T-helper 1 cell treated with Interleukin-12 subunit alpha and Interleukin-12 subunit beta and Interleukin-4 antibody, amounts not matched to agents 30 ng/mL and 1 ng/mL, for 36 hours (primary cell): Measurements from ENCODE around the gene BLTP1. TPM values are rescaled to one million over a fixed set of nuclear protein-coding genes. Genes with fewer than 3 reads are reported as not detected.
"Not testable (repeated sequence)": the region's sequence is repeated elsewhere in the genome, so short reads cannot be mapped to it uniquely, and the experiment has no call there.

Experiments used
- intact Hi-C: fragments of 100-400 bp; cut with micrococcal nuclease; formaldehyde crosslinking; loops from one replicate; pipeline ENCODE4 v1.15.1; 2024
- total RNA-seq: library from RNA; stranded (reverse); gene quantifications from 2 replicates; pipeline ENCODE4 v1.2.3, GENCODE V29; 2022

Gene BLTP1
- 42.3 and 48.4 TPM in 2 replicates for total RNA-seq

GRCh38 chr4:122151982-122152710 is at the start of gene BLTP1:
Gene BLTP1, plus strand, starts transcription at chr4:122152331. Its CDS starts 18,317 bp downstream, at chr4:122170648.
- intact Hi-C loops: loop anchor here (1.0 to 10.0 kb wide), 13 partner anchors 21 to 1243 kb away; partner anchors contain the start of genes ANXA5, BBS12, BBS7 and EXOSC9

GRCh38 chr4:122104184-122104583 is 47.9 kb upstream of the BLTP1 start:
- intact Hi-C loops: no loop called here

- intact Hi-C loops: no loop called here
These were observed 44.5 kb upstream of the BLTP1 start for GRCh38 chr4:122107680-122108079.

GRCh38 chr4:122110304-122110703 is 41.8 kb upstream of the BLTP1 start:
- intact Hi-C loops: not testable (repeated sequence)

- intact Hi-C loops: loop anchor here (5.0 kb wide), 1 partner anchor 35 kb away; the partner anchor contains the start of gene BLTP1
These were observed 34.4 kb upstream of the BLTP1 start for GRCh38 chr4:122117743-122118142.

- intact Hi-C loops: loop anchor here (5.0 kb wide), 1 partner anchor 34 kb away; the partner anchor contains the start of gene BLTP1
These were observed 33.9 kb upstream of the BLTP1 start for GRCh38 chr4:122118243-122118642.

GRCh38 chr4:122119739-122120138 is 32.4 kb upstream of the BLTP1 start:
- intact Hi-C loops: loop anchor here (5.0 kb wide), 1 partner anchor 33 kb away; the partner anchor contains the start of gene BLTP1

- intact Hi-C loops: no loop called here
These were observed 30.5 kb upstream of the BLTP1 start for GRCh38 chr4:122121593-122121992.

- intact Hi-C loops: no loop called here
These were observed 30.0 kb upstream of the BLTP1 start for GRCh38 chr4:122122083-122122482.

- intact Hi-C loops: no loop called here
These were observed 23.1 kb upstream of the BLTP1 start for GRCh38 chr4:122129061-122129460.

- intact Hi-C loops: loop anchor here (1.0 to 5.0 kb wide), 2 partner anchors 21 to 446 kb away; partner anchors contain the start of gene BLTP1
These were observed 20.5 kb upstream of the BLTP1 start for GRCh38 chr4:122131562-122132157.

- intact Hi-C loops: loop anchor here (5.0 kb wide), 1 partner anchor 444 kb away; no protein-coding TSS in a partner anchor
These were observed 19.2 kb upstream of the BLTP1 start for GRCh38 chr4:122132891-122133290.

- intact Hi-C loops: no loop called here
These were observed 13.0 kb upstream of the BLTP1 start for GRCh38 chr4:122139139-122139538.

- intact Hi-C loops: no loop called here
These were observed 11.3 kb upstream of the BLTP1 start for GRCh38 chr4:122140834-122141233.

GRCh38 chr4:122142687-122143086 is 9.4 kb upstream of the BLTP1 start:
- intact Hi-C loops: no loop called here

GRCh38 chr4:122146652-122147051 is 5.5 kb upstream of the BLTP1 start:
- intact Hi-C loops: no loop called here

- intact Hi-C loops: loop anchor here (5.0 to 10.0 kb wide), 4 partner anchors 34 to 1244 kb away; partner anchors contain the start of gene SPRY1
These were observed 1.2 kb upstream of the BLTP1 start for GRCh38 chr4:122150931-122151330.

GRCh38 chr4:122152711-122153226 is 638 bp downstream of the BLTP1 start:
- intact Hi-C loops: loop anchor here (1.0 to 10.0 kb wide), 13 partner anchors 21 to 1242 kb away; partner anchors contain the start of genes ANXA5, BBS12, BBS7 and EXOSC9

- intact Hi-C loops: loop anchor here (10.0 kb wide), 1 partner anchor 1238 kb away; the partner anchor contains the start of gene SPRY1
These were observed 4.7 kb downstream of the BLTP1 start for GRCh38 chr4:122156819-122157218.

GRCh38 chr4:122163301-122163700 is 11.2 kb downstream of the BLTP1 start:
- intact Hi-C loops: no loop called here

GRCh38 chr4:122163767-122164166 is 11.6 kb downstream of the BLTP1 start:
- intact Hi-C loops: no loop called here

- intact Hi-C loops: no loop called here
These were observed 15.2 kb downstream of the BLTP1 start for GRCh38 chr4:122167369-122167768.
